HG03575 (cell line): Measurements from ENCODE around the gene CREB3.

Experiments used
- ATAC-seq: cut with Tn5 transposase; IDR thresholded peaks from one replicate; pipeline ENCODE4 v1.9.1; 2021; ENCODE audit not compliant: unreplicated experiment, insufficient number of reproducible peaks, low FRiP score; ENCODE audit errors: extremely low read depth

The CREB3 gene

GRCh38 chr9:35760651-35761050 is 28.2 kb downstream of the CREB3 start:
- no peak for ATAC-seq

- ATAC-seq = no peak
These were observed 30.7 kb downstream of the CREB3 start for GRCh38 chr9:35763181-35763580.

- ATAC-seq = no peak
These were observed 31.3 kb downstream of the CREB3 start for GRCh38 chr9:35763803-35764202.

- ATAC-seq = no peak
These were observed 34.5 kb downstream of the CREB3 start for GRCh38 chr9:35766997-35767396.

- no peak for ATAC-seq
These were observed 35.0 kb downstream of the CREB3 start for GRCh38 chr9:35767458-35767857.

- no peak for ATAC-seq
These were observed 37.3 kb downstream of the CREB3 start for GRCh38 chr9:35769763-35770162.

GRCh38 chr9:35771075-35771433 is 38.6 kb downstream of the CREB3 start:
- ATAC-seq = no peak

- no peak for ATAC-seq
These were observed 39.1 kb downstream of the CREB3 start for GRCh38 chr9:35771534-35771933.

- no peak for ATAC-seq
These were observed 39.5 kb downstream of the CREB3 start for GRCh38 chr9:35771943-35772342.

GRCh38 chr9:35774907-35775635 is 42.6 kb downstream of the CREB3 start:
- ATAC-seq = no peak

GRCh38 chr9:35776018-35776417 is 43.6 kb downstream of the CREB3 start:
- no peak for ATAC-seq

GRCh38 chr9:35778496-35778895 is 46.0 kb downstream of the CREB3 start:
- ATAC-seq = no peak

- ATAC-seq = no peak
These were observed 48.6 kb downstream of the CREB3 start for GRCh38 chr9:35781066-35781465.

- ATAC-seq = no peak
These were observed 51.0 kb downstream of the CREB3 start for GRCh38 chr9:35783418-35783817.
